ENCODE results near the gene CDK14.

- no peak for TF ChIP-seq EZH2 (IDR thresholded peaks at IDR 0.05; ENCODE audit: borderline replicate concordance, insufficient read depth, low read length, poor library complexity, severe bottlenecking)
- TF ChIP-seq REST (IDR thresholded peaks at IDR 0.05; ENCODE audit: borderline replicate concordance) = no peak
- no peak for TF ChIP-seq CTCF (IDR thresholded peaks at IDR 0.05; ENCODE audit: poor library complexity, severe bottlenecking)
- TF ChIP-seq EP300 (conservative IDR thresholded peaks at IDR 0.05; ENCODE audit: poor library complexity, severe bottlenecking) = no peak
- no peak for TF ChIP-seq RAD21 (conservative IDR thresholded peaks at IDR 0.05)
- TF ChIP-seq POLR2AphosphoS5 (IDR thresholded peaks at IDR 0.05) = no peak
- TF ChIP-seq SMC3 (conservative IDR thresholded peaks at IDR 0.05; ENCODE audit: poor library complexity) = no peak
These were observed 1.3 kb upstream of the CDK14 start for GRCh38 chr7:90594751-90595317.
